Measurements from ENCODE around the gene TNFRSF6B.
"Not testable (repeated sequence)": the region's sequence is repeated elsewhere in the genome, so short reads cannot be mapped to it uniquely, and the experiment has no call there.

Gene TNFRSF6B

GRCh38 chr20:63663332-63664066 lies 33.0 kb upstream of the TNFRSF6B start:
- no peak for DNase-seq

GRCh38 chr20:63664143-63664851 lies 32.2 kb upstream of the TNFRSF6B start:
- DNase-seq, result no peak

GRCh38 chr20:63664861-63665594 lies 31.4 kb upstream of the TNFRSF6B start:
- DNase-seq, result no peak

GRCh38 chr20:63665708-63666107 lies 30.7 kb upstream of the TNFRSF6B start:
- no peak for DNase-seq

GRCh38 chr20:63667858-63668257 lies 28.6 kb upstream of the TNFRSF6B start:
- no peak for DNase-seq

GRCh38 chr20:63668351-63668750 lies 28.1 kb upstream of the TNFRSF6B start:
- no peak for DNase-seq

- not testable (repeated sequence) for DNase-seq
These were observed 24.8 kb upstream of the TNFRSF6B start for GRCh38 chr20:63671695-63672094.

GRCh38 chr20:63672666-63673065 lies 23.8 kb upstream of the TNFRSF6B start:
- DNase-seq, result no peak

GRCh38 chr20:63673951-63674350 lies 22.5 kb upstream of the TNFRSF6B start:
- no peak for DNase-seq

GRCh38 chr20:63675681-63676368 lies 20.6 kb upstream of the TNFRSF6B start:
- no peak for DNase-seq

- DNase-seq, result no peak
These were observed 18.4 kb upstream of the TNFRSF6B start for GRCh38 chr20:63678071-63678470.

- DNase-seq, result no peak
These were observed 17.6 kb upstream of the TNFRSF6B start for GRCh38 chr20:63678667-63679465.

- no peak for DNase-seq
These were observed 16.6 kb upstream of the TNFRSF6B start for GRCh38 chr20:63679799-63680305.

- no peak for DNase-seq
These were observed 16.0 kb upstream of the TNFRSF6B start for GRCh38 chr20:63680427-63680826.

GRCh38 chr20:63680857-63681608 lies 15.4 kb upstream of the TNFRSF6B start:
- DNase-seq, result no peak

- no peak for DNase-seq
These were observed 14.8 kb upstream of the TNFRSF6B start for GRCh38 chr20:63681609-63682142.

GRCh38 chr20:63682384-63683139 lies 13.9 kb upstream of the TNFRSF6B start:
- peak; percentile 98 for DNase-seq

- DNase-seq, result no peak
These were observed 11.0 kb upstream of the TNFRSF6B start for GRCh38 chr20:63685269-63686026.

GRCh38 chr20:63686094-63686491 lies 10.4 kb upstream of the TNFRSF6B start:
- DNase-seq, result no peak
